SHP77 (cell line): ENCODE results near the gene UBL7.

Experiments used
- DNase-seq, 2 experiments: peaks; one replicate each; lab custom pipeline; 2025; lab: John Stamatoyannopoulos, UW

The UBL7 gene

GRCh38 chr15:74441248-74441941, 19.6 kb downstream of the UBL7 start:
- no peak for DNase-seq

DNA sequence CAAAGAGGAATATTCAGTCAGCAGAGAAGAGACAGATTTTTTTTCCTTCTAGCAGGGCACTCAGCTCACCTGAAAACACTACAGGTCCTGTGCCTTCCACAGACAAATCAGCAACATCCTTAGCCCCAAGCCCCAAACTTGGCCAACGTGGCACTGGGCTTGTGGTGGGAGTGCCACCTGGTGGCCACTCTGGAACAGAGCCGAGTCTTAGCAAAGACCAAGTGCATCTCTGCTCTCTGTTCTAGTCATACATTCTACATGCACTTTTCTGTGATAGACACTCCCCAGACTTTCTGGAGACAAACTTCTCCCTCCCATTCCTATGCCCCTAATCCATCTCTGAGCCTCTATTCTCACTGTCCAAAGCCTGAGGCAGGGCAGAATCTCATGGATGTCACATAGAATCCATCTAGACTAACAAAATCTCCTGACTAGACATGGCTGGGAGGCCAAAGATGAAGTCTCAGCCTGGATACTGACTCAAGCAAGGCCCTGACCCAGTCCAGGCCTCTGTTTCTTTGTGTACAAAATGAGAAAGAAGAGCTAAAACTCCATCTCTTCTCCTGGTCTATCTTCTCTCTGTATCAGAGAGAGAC, 22.1 kb downstream of the UBL7 start:
- peak; percentile 47 to 68 for DNase-seq

DNA sequence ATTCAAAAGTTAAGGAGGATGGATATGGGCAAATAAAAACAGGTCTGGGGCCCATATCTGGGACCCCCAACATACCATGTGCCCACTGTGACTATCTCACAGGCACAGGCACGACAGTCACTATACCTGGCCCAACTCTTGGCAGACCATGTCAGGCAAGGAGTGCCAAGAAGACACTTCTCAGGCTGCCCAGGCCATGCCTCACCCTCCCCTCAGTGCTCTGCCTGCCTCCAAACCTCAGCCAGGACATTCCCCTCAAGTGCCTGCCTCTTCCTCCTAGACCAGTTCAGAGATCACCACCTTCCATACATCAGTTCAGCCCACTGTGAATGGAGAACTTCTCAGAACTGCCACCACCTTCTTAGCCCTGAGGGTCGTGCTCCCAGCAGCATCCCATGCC, 22.8 kb downstream of the UBL7 start:
- DNase-seq, result no peak

GRCh38 chr15:74434263-74435136, 26.5 kb downstream of the UBL7 start:
- no peak for DNase-seq

DNA sequence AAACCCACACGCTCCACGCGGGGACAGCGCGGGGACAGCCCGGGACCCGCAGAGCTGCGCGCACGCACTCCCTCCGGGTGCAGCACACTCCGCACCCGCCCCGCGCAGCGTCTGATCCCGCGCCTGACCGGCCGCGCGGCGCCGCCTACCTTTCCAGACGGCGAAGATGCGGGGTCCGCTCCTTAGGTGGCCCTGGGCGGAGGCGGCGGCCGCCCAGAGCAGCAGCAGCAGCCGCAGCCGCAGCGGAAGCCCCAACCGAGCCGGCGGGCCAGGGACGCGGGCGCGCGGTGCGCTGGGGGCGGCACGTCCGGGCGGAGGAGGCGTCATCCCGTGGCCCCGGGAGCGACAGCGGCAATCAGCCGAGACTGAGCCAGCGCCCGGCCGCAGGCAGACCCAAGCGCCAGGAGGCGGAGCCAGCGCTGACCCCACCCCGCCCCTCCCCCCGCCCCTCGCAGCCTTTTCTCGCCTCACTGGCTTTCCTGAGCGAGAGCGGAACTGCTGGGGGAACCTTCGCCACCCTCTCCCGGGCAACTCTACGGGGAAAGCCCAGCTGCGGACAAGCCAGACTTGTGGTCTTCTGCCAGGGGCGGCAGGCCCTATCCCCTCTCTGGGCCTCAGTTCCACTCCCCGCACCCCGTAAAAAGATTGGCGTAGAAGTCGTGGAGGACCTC, 27.2 kb downstream of the UBL7 start, which contains the start of gene SEMA7A:
Gene SEMA7A, minus strand, starts transcription at position 367 of the 671 bp plus-strand sequence. Its CDS starts 40 bp downstream, at position 327.
- DNase-seq, result peak; percentile 38 to 68

GRCh38 chr15:74432968-74433591, 27.9 kb downstream of the UBL7 start:
- DNase-seq, result no peak

GRCh38 chr15:74432271-74432967, 28.5 kb downstream of the UBL7 start:
- DNase-seq, result no peak

DNA sequence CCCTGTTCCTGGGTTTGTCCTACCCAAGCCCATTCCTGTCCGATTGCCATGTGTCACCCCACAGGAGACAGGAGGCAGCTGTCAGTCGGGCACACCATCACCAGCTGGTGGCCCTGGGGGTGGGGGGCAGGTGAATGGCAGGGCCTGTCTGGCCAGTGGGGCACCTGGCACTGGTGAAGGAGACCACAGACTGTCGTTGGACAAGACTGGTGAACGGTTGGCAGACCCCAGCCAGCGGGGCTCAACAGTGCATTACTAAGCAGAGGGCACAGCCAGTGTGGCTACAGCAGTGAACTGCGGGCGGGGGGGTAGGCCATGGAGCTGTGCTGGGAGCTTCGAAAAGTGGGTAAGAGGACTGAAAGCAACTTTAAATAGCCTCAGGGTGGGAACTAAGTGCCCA, 29.3 kb downstream of the UBL7 start:
- no peak for DNase-seq

- DNase-seq, result no peak
Measured at GRCh38 chr15:74431116-74431515, 29.8 kb downstream of the UBL7 start.

DNA sequence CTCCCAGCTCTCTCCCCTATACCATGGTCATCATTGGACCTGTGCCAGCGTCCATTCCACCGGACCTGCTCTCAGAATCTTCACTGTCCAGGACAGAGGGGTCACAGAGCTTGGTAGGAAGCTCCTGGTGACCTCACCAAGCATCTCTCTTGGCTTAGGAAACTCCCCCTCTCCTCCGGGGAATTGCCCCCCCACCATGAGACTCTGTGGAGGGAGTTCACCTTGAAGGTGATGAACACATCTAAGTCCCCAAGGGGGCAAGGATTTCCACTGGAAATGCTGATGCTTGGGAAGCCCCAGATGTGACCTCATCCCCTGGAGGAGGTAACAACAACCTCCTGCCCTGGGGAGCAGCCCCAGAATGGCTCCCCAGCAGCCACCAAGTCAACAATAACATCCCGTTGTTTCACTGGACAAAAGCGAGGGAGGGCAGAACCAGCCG, 30.4 kb downstream of the UBL7 start:
- no peak for DNase-seq

DNA sequence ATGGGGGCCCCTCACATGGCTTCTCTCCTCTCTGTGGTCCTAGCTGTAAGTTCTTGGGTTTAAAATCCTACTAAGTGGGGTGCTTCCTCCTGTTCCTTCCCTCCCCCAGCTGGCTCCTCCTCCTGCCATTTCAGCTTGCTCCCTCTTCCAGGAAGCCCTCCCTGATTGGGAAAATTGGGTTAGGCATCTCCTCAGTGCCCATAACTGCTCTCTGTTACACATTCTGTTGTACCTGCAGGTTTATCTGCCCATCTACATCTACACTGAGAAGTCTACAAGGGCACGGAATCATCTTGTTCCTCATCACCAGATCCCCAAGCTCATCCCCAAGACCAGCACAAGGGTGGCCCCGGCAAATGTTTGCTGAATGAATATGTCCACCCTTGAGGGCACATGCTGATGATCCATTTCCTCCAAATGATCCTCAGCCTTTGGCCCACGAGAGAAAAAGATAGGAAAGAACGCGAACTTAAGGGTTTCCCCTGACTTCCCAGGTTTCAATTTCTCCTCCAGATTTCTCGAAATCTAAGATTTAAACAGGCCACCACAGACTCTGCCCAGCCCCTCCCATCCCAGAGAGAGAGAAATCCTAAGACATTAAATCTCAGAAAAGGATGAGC, 31.1 kb downstream of the UBL7 start:
- no peak for DNase-seq

- DNase-seq, result no peak
Measured at GRCh38 chr15:74428970-74429780, 31.8 kb downstream of the UBL7 start.

DNA sequence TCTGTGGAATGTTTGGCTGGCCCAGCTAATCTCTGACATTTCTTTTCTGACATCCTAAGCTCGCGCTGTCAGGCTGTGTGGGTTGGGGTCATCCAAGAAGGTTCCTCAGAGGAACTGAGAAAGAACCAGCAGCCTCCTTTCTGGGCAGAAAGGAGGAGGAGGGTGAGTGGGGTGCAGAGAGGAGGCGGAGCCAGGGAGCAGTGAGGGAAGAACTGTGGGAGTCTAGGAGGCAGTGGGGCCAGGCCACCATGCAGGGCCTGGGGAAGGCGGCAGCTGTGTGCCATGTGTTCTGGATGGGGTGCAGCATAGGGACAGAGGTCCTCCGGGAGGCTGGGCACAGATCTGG, 32.5 kb downstream of the UBL7 start:
- DNase-seq, result no peak

DNA sequence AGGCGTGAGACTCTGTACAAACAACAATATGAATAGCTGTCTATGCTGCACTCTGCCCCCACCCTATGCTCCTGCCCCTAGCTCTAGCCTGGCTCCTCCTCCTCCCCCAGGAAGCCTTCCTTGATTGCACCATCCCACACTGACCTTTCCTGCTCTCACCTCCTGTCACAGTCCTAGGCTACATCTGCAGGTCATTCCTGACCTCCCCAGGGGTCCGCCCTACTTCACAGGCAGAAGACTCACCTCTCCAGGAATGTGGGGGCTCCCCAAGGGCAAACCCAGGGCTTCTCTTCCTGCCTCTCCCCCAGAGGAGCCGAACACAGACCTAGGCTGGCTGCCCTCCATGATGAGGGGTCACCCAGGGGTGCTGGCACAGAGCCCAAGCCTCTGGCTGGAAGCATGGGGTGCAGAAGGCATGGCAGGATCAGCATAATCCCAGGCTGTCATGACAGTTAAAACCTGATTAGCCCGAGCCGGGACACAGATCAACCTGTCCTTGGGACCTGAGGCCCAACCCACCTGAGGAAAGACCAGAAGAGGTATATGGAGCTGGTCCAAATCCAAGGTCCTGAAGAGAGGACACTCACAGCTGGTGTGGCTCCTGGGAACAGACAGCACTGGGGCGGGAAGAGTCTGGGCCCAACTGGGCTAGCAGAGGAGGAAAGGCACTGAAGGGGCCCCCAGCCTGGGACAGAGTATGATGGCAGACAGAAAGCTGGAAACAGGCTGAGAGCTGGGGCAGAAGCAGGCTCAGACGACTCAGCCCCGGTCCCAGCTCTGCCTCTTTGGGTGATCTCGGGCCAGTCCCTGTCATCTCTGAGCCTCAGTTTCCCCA, 33.1 kb downstream of the UBL7 start:
- no peak for DNase-seq

- no peak for DNase-seq
Measured at GRCh38 chr15:74426404-74427281, 34.3 kb downstream of the UBL7 start.

DNA sequence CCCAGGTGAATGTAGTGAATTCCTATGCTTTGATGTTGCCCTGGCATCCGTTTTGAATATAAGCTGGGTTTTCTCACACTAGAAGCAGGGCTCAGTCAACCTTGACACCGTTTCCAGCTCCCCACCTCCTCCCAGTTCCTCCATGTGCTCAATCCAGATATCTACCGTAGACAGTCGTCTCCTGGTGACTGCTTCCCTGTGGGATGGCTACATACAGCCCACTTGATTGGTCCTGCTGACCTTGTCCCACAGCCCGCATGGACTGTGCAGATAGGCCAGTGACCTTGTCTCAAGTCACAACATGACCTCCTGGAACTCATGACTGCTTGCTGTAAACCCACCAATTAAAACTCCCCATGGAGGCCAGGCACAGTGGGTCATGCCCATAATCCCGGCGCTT, 35.3 kb downstream of the UBL7 start:
- no peak for DNase-seq

DNA sequence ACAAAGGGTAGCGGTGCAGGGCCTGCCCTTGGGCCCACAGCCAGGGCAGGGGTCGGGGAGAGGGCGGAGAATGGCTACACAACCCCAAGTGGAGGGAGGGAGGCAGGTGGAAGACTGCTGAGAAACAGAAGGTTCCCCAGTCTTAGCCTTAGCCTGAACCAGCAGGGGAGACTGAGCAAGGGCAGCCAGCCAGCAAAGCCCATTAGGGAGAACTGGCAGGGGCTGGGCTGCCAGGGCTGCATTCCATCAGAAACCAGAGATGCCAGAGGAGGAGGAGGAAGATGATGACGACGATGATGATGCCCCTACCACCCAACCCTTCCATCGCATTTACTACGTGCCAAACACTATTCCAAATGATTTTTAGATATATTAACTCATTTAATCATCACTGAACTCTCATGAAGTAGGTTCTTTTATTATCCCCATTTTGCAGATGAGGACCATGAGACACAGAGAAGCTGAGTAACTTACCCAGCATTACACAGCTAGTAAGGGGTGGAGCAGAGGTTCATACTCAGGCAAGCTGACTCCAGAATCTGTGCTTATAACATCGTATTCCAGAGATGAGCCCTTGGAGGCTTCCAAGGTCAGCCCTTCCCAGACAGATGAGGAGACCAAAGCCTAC, 35.9 kb downstream of the UBL7 start:
- no peak for DNase-seq
